Measurements from ENCODE around the gene GLS2. TPM values are rescaled to one million over a fixed set of nuclear protein-coding genes. Genes with fewer than 3 reads are reported as not detected.
"Not testable (repeated sequence)": the region's sequence is repeated elsewhere in the genome, so short reads cannot be mapped to it uniquely, and the experiment has no call there.

Gene GLS2
- total RNA-seq, 1 donor from 2014 or later, result 2.2 TPM

DNA sequence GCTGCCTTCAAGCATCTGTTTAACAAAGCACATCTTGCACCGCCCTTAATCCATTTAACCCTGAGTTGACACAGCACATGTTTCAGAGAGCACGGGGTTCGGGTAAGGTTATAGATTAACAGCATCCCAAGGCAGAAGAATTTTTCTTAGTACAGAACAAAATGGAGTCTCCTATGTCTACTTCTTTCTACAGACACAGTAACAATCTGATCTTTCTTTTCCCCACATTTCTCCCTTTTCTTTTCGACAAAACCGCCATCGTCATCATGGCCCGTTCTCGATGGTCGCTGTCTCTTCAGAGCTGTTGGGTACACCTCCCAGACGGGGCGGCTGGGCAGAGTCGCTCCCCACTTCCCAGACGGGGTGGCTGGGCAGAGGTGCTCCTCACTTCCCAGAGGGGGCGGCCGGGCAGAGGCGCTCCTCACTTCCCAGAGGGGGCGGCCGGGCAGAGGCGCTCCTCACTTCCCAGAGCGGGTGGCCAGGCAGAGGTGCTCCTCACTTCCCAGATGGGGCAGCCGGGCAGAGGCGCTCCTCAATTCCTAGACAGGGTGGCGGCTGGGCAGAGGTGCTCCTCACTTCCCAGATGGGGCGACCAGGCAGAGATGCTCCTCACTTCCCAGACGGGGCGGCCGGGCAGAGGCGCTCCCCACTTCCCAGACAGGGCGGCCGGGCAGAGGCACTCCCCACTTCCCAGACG lies 5.6 kb upstream of the GLS2 start:
- H3K4me1 Mint-ChIP-seq, result not testable (repeated sequence)
- H3K27me3 Mint-ChIP-seq (ENCODE audit: low read depth), result peaks cover 51% of the 10 kb centered on the region

DNA sequence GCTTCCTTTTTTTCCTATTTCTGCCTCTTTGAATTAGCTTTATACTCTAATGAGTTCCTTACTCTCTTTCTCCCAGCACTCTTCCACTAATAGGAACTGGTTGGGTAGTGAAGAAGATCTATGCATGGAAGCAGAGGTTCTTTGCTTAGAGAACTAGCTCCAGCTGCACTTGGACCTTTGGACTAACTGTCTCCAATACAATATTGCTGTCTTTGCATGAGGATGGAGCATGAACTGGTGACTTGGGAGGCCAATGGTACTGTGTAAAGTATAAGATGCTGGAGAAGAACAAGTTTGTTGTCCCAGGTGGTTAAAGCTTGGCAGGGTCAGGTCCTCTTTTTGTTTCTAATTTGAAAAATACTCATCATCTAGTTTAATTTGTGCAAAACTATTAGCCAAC lies 2.4 kb upstream of the GLS2 start:
- Mint-ChIP-seq H3K27me3 (ENCODE audit: low read depth) (peaks cover 62% of the 10 kb centered on the region), H3K4me3 (no peak overlapping the region), H3K27ac (no peak overlapping the region), H3K9me3 (peaks cover 4% of the 10 kb centered on the region), H3K4me1 (peaks cover 11% of the 10 kb centered on the region), H3K36me3 (peaks cover 2% of the 10 kb centered on the region)
- no peak for DNase-seq (ENCODE audit: low spot score in 2 of 2, unreplicated experiment in 2 of 2)
- TF ChIP-seq, protein P1, sequence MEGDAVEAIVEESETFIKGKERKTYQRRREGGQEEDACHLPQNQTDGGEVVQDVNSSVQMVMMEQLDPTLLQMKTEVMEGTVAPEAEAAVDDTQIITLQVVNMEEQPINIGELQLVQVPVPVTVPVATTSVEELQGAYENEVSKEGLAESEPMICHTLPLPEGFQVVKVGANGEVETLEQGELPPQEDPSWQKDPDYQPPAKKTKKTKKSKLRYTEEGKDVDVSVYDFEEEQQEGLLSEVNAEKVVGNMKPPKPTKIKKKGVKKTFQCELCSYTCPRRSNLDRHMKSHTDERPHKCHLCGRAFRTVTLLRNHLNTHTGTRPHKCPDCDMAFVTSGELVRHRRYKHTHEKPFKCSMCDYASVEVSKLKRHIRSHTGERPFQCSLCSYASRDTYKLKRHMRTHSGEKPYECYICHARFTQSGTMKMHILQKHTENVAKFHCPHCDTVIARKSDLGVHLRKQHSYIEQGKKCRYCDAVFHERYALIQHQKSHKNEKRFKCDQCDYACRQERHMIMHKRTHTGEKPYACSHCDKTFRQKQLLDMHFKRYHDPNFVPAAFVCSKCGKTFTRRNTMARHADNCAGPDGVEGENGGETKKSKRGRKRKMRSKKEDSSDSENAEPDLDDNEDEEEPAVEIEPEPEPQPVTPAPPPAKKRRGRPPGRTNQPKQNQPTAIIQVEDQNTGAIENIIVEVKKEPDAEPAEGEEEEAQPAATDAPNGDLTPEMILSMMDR (IDR thresholded peaks at IDR 0.05; ENCODE audit: unreplicated experiment), result no peak

More for the DNA sequence above, 5.6 kb upstream of the GLS2 start:
- not testable (repeated sequence) for H3K4me3 Mint-ChIP-seq; DNase-seq (ENCODE audit: low spot score in 2 of 2, unreplicated experiment in 2 of 2); H3K27ac Mint-ChIP-seq; H3K9me3 Mint-ChIP-seq; H3K36me3 Mint-ChIP-seq

DNA sequence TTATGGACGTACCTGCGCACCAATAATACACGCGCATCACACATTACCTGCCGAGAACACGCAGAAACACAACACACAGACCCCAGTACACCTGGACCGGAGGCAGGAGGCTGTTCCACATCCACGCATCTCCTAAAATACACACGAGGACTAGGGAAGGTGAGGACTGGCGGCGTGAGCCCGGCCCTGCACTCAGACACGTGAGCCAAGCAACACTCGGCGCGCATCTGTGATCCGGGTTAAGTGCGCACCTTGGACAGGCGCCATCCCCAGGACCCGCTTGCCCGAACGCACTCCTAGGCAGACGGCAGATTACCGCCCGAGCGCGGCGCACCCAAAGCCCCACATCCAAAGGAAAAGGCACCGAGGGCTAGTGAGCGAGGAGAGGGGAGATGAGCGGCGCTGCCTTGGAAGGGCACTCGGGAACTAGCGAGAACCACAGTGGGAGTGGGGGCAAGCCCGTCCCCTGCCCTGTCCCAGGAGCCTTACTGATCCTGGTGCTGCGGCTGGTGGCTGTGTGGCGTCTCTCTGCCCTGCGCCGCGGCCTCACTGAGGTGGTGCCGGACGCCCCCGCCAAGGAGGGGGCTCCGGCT lies 417 bp downstream of the GLS2 start:
- H3K4me3 Mint-ChIP-seq, result peak overlapping the region; percentile 68
- peak in 1 of 2 experiments; percentile 59 for DNase-seq (ENCODE audit: low spot score in 2 of 2, unreplicated experiment in 2 of 2)
- peaks cover 64% of the 10 kb centered on the region for H3K27me3 Mint-ChIP-seq (ENCODE audit: low read depth)
- H3K4me1 Mint-ChIP-seq, result peaks cover 11% of the 10 kb centered on the region
- no peak overlapping the region for H3K27ac Mint-ChIP-seq
- TF ChIP-seq, protein P1 (IDR thresholded peaks at IDR 0.05; ENCODE audit: unreplicated experiment), result no peak
- H3K9me3 Mint-ChIP-seq, result peaks cover 4% of the 10 kb centered on the region
- H3K36me3 Mint-ChIP-seq, result peaks cover 2% of the 10 kb centered on the region

DNA sequence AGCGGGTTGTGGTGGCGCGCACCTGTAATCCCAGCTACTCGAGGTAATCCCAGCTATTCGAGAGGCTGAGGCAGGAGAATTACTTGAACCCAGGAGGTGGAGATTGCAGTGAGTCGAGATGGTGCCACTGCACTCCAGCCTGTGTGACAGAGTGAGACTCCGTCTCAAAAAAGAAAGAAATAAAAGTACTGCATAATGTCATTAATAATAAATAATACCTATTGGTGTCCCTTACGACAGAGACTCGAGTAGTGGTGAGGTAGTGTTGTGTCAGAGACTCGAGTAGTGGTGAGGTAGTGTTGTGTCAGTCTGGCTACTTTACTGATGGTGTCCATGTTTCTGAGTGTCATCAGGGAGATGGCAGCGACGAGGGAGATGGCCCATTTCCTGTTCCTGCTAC lies 1.3 kb downstream of the GLS2 start:
- TF ChIP-seq, protein P1 (IDR thresholded peaks at IDR 0.05; ENCODE audit: unreplicated experiment), result no peak
- Mint-ChIP-seq H3K36me3 (peaks cover 2% of the 10 kb centered on the region), H3K27me3 (ENCODE audit: low read depth) (peaks cover 61% of the 10 kb centered on the region), H3K4me3 (peak overlapping the region; percentile 68), H3K9me3 (peaks cover 4% of the 10 kb centered on the region), H3K4me1 (peaks cover 11% of the 10 kb centered on the region), H3K27ac (no peak overlapping the region)
- DNase-seq (ENCODE audit: low spot score in 2 of 2, unreplicated experiment in 2 of 2), result no peak

DNA sequence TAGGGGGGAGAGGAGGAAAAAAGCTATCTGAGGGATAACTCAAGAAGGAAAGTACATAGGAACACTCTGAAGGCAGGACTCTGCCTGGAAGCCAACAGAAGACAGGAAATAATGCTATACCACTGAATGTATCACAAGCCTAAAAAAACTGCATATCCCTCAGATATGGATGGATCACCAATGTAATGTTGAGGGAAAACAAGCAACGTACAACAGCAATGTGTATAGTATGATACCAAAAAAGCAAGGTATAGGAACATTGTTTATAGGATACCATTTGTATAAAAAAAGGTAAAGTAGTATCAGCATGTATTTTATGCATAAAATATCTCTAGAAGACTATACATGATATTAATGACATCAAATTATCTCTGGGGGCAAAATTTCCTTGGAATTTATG lies 3.4 kb downstream of the GLS2 start:
- TF ChIP-seq, protein P1 (IDR thresholded peaks at IDR 0.05; ENCODE audit: unreplicated experiment), result no peak
- H3K9me3 Mint-ChIP-seq, result peaks cover 4% of the 10 kb centered on the region
- peaks cover 2% of the 10 kb centered on the region for H3K36me3 Mint-ChIP-seq
- DNase-seq (ENCODE audit: low spot score in 2 of 2, unreplicated experiment in 2 of 2), result no peak
- peaks cover 11% of the 10 kb centered on the region for H3K4me1 Mint-ChIP-seq
- H3K27ac Mint-ChIP-seq, result no peak overlapping the region
- H3K27me3 Mint-ChIP-seq (ENCODE audit: low read depth), result peaks cover 40% of the 10 kb centered on the region
- no peak overlapping the region for H3K4me3 Mint-ChIP-seq

DNA sequence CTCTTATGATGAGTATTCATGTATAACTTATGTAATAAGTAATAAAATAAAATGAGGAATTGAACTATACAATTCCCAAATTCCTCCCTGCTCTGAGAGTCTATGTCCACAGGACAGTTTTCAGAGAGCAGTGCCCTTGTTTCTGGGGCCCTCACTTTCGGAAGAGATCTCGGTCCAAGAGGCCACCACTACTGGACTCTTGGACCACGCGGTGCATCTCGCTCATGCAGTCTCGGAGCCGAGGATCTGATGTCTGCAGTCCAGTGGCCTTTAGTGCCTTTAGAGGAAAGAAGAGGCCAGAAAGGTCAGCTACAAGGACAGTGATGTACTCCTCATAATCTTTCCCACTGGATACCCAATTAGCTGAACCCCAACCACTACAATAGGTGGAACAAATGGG lies 8.3 kb downstream of the GLS2 start:
- Mint-ChIP-seq H3K4me1 (no peaks in the 10 kb centered on the region), H3K27ac (no peak overlapping the region), H3K9me3 (no peaks in the 10 kb centered on the region), H3K36me3 (no peaks in the 10 kb centered on the region), H3K4me3 (no peak overlapping the region), H3K27me3 (ENCODE audit: low read depth) (peaks cover 5% of the 10 kb centered on the region)
- TF ChIP-seq, protein P1 (IDR thresholded peaks at IDR 0.05; ENCODE audit: unreplicated experiment), result no peak
- no peak for DNase-seq (ENCODE audit: low spot score in 2 of 2, unreplicated experiment in 2 of 2)
